HG03354 (cell line): ENCODE data around the gene SLC6A9.

Experiments used
- ATAC-seq: cut with Tn5 transposase; IDR thresholded peaks from one replicate; pipeline ENCODE4 v1.9.1; 2021; ENCODE audit warnings: mild to moderate bottlenecking; ENCODE audit not compliant: unreplicated experiment, poor library complexity, severe bottlenecking

Gene SLC6A9

GRCh38 chr1:43956234-43956633 lies 75.0 kb downstream of the SLC6A9 start:
- ATAC-seq, result no peak

DNA sequence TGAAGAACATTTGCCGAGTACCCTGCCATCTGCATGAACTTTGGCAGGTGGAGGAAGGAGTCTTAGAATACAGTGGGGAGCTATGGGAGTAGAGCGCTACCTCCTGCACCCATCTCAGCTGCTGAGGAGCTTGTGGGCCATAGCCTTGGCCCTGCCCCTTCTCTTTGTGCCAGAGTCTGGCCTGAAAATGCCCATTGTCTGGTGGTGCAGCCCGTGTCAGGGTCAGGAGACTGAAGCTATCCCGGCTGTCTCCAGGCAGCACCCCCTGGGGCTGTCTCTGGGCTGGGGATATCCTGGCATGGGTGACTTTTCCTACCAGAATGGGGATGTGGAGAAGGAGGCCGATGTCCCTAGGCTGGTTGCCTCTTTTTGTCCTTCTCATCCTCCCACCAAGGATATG lies 77.2 kb downstream of the SLC6A9 start:
- no peak for ATAC-seq

DNA sequence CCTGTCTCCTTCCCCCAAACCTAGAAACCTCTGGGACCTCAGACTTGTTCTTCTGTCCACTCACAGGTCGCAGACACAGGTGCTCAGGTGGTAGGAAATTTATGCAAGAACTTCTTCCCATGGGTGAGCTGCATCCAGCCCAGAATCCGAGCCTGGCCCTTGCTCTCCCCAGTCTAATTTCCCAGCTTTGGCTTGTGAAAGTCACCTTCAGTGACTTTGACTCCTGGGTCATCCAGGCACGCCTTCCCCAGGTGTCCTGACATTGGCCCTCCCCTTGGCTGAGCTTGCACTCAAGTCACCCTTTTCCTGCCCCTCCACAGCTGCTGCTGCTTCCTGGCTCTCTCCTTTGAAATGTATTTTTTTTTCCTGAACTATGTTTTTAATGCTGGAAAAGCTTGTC lies 77.9 kb downstream of the SLC6A9 start:
- ATAC-seq, result no peak

DNA sequence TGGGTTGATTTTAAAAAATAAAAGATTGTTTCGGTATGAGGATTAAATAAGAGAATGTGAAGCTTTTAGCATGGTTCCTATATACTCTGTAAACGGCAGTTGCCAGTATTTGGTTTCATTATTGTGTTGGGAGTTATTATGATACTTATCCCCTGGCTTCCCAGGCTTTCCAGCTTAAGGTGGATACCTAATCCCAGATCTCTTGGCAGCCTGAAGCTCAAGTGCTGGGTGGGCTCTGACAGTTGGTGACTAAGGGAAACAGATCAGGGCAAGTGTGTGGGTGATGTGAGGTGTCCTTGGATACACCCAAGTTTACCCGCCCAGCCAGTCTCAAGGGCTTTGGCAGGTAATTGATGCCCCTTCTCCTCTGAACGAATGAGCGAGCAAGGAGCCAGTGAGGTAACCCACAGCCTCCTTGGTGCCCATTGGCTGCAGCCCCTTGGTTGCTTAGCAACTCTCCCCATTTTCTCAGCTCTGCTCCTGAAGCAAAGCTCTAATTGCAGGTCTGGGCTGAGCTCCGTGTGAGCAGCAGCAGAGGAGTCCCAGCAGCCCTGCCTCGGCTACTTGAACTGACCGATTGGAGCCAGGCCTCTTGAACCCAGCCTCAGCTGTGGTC lies 78.4 kb downstream of the SLC6A9 start:
- ATAC-seq, result no peak

- ATAC-seq, result no peak
Observed at GRCh38 chr1:43951021-43951985, 80.0 kb downstream of the SLC6A9 start.

DNA sequence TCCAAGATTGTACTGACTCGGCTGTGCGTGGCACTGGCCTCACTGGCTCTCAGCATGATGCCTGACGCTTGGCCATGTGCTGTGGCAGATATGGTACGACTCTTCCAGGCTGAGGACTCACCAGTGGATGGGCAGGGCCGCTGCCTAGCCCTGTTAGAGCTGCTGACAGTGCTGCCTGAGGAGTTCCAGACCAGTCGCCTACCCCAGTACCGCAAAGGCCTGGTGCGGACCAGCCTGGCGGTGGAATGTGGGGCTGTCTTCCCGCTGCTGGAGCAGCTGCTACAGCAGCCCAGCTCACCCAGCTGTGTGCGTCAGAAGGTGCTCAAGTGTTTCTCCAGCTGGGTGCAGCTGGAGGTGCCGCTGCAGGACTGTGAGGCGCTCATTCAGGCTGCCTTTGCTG lies 81.6 kb downstream of the SLC6A9 start:
- ATAC-seq, result no peak

DNA sequence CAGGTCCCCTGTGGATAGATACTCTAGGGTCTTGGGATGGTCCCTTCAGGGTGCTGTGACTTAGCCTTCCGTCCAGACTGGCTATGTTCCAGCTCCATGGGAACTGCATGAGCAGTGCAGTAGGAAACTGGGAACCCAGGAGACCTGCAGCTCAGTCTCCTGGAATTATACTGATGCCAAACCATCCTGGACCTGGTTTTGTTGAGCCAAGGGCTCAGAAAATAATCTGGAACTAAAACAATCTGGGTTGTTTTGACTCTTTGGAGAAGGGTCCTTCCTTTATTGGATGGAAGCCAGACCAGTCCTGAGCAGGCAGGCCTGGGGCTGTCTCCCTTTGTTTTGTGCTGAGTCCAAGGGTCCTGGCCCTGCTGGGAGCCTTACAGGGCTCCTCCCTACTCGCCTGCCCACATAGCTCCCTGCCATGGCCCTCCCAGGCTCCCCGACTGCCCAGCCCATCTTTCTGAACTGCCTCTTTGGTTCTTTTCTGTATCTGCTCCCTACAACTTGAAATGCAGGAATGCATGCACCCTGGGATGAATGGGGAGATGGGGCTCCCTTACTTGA lies 83.3 kb downstream of the SLC6A9 start:
- no peak for ATAC-seq

GRCh38 chr1:43947061-43947873 lies 84.0 kb downstream of the SLC6A9 start:
- ATAC-seq, result peak; percentile 5
